LNCaP clone FGC (cell line): ENCODE results near the gene THBS3.
"Not testable (repeated sequence)": the region's sequence is repeated elsewhere in the genome, so short reads cannot be mapped to it uniquely, and the experiment has no call there.

Source experiments
- DNase-seq: peaks from one replicate; pipeline ENCODE4 v3.0.0-alpha.2; 2011; ENCODE audit warnings: low read depth
- H3K4me3 ChIP-seq: 2 replicates; pipeline ENCODE4 v1.5.1; 2011; ENCODE audit warnings: mild to moderate bottlenecking, low read depth, low read length, control low read depth
- CTCF ChIP-seq: IDR thresholded peaks from 2 replicates; pipeline ENCODE4 v1.5.1; 2012; ENCODE audit warnings: mild to moderate bottlenecking; ENCODE audit not compliant: control insufficient read depth, insufficient read depth; ENCODE audit errors: extremely low read depth

THBS3 gene

GRCh38 chr1:155219592-155220031, 11.9 kb upstream of the THBS3 start:
- TF ChIP-seq CTCF, result no peak
- no peak for DNase-seq
- H3K4me3 ChIP-seq, result peak overlapping the region; percentile 43; the same call in 1 of the 2 replicates

GRCh38 chr1:155218854-155219591, 11.3 kb upstream of the THBS3 start:
- peak overlapping the region; percentile 43 for H3K4me3 ChIP-seq
- DNase-seq, result peak; percentile 79
- no peak for TF ChIP-seq CTCF

GRCh38 chr1:155214702-155215101, 7.0 kb upstream of the THBS3 start:
- DNase-seq, H3K4me3 ChIP-seq: not testable (repeated sequence)

GRCh38 chr1:155212051-155212440, 4.3 kb upstream of the THBS3 start:
- DNase-seq, result not testable (repeated sequence)
- peak overlapping the region; percentile 43 for H3K4me3 ChIP-seq

GRCh38 chr1:155211381-155212050, 3.8 kb upstream of the THBS3 start:
- DNase-seq, H3K4me3 ChIP-seq: not testable (repeated sequence)

- H3K4me3 ChIP-seq, result peak overlapping the region; percentile 94
- DNase-seq, result no peak
- TF ChIP-seq CTCF, result no peak
Measured at GRCh38 chr1:155210314-155211104, 2.8 kb upstream of the THBS3 start.

GRCh38 chr1:155209312-155209721, 1.6 kb upstream of the THBS3 start:
- peak overlapping the region; percentile 94 for H3K4me3 ChIP-seq

More at GRCh38 chr1:155209312-155209721, 1.6 kb upstream of the THBS3 start:
- TF ChIP-seq CTCF, result no peak
- no peak for DNase-seq
